AG09309 (cell line): ENCODE measurements around the gene GPT2.

Experiments
- DNase-seq: peaks from one replicate; pipeline ENCODE4 v3.0.0-alpha.2; 2010; ENCODE audit warnings: low read depth
- H3K4me3 ChIP-seq: 2 replicates; pipeline ENCODE4 v1.5.1; 2011; ENCODE audit warnings: mild to moderate bottlenecking, low read depth, low read length, moderate library complexity; ENCODE audit not compliant: control insufficient read depth
- TF ChIP-seq, protein P1 (sequence below): IDR thresholded peaks from 2 replicates; pipeline ENCODE4 v1.5.1; 2011; ENCODE audit warnings: mild to moderate bottlenecking, low read depth, low read length, inconsistent platforms; ENCODE audit not compliant: insufficient read depth, control insufficient read depth; ENCODE audit errors: missing control alignments

Gene GPT2

GRCh38 chr16:46844771-46845170 lies 39.4 kb upstream of the GPT2 start:
- no peak for DNase-seq
- TF ChIP-seq, protein P1, sequence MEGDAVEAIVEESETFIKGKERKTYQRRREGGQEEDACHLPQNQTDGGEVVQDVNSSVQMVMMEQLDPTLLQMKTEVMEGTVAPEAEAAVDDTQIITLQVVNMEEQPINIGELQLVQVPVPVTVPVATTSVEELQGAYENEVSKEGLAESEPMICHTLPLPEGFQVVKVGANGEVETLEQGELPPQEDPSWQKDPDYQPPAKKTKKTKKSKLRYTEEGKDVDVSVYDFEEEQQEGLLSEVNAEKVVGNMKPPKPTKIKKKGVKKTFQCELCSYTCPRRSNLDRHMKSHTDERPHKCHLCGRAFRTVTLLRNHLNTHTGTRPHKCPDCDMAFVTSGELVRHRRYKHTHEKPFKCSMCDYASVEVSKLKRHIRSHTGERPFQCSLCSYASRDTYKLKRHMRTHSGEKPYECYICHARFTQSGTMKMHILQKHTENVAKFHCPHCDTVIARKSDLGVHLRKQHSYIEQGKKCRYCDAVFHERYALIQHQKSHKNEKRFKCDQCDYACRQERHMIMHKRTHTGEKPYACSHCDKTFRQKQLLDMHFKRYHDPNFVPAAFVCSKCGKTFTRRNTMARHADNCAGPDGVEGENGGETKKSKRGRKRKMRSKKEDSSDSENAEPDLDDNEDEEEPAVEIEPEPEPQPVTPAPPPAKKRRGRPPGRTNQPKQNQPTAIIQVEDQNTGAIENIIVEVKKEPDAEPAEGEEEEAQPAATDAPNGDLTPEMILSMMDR = no peak
- H3K4me3 ChIP-seq = no peak overlapping the region

DNA sequence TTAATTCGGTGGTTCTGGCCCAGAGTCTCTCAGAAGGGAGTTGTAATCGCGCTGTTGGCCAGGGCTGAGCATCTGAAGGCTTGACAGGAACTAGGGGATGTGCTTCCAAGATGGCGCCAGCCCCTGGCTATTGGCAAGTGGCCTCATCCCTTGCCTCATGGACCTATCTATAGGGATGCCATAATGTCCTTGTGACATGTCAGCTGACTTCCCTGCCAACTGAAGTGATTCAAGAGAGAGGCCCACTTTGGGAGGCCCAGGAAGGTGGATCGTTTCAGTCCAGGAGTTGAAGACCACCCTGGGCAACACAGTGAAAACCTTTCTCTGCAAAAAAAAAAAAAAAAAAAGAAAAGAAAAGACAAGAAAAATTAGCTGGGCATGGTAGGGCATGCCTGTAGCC lies 38.2 kb upstream of the GPT2 start:
- TF ChIP-seq, protein P1 = no peak
- no peak for DNase-seq
- H3K4me3 ChIP-seq = no peak overlapping the region

DNA sequence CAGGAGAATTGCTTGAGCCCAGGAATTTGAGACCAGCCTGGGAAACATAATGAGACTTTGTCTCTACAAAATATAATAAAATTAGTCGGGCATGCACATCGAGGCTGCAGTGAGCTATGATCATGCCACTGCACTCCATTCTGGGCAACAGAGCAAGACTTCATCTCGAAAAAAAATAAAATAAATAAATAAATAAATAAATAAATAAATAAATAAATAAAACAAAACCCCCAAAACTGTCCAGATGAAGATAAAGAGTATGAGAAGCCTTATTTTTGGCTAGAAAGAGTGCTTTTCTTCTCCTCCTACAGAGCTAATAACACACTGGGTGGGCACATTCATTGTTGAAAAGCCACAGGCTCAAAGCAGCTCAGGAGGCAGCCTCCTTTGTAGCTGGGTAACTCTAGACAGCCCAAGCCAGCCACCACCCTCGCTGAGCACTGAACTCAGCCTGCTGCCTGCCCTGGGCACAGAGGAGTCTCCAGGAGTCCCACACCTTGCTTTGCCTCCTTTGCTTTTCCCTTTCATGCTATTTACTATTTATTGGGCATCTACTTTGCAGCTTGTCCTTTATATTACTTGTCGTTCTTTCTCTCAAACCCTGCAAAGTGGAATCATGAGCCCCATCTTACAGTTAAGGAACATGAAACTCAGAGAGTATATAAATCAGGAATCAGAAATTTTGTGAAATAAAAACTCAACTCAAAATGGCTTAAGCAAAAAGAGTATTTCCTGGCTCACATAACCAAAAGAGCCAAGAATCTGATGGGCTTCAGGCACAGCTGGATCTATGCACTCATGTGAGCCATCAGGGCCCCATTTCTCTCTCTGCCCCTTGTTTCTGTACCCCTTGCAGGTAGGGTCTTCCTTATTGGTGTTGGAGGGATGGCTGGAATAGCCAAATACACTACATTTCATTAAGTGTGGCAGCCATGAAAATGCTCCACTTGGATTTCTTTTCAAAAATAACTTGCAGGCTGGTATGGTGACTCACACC lies 35.1 kb upstream of the GPT2 start:
- DNase-seq = no peak
- TF ChIP-seq, protein P1 = no peak
- H3K4me3 ChIP-seq = no peak overlapping the region

DNA sequence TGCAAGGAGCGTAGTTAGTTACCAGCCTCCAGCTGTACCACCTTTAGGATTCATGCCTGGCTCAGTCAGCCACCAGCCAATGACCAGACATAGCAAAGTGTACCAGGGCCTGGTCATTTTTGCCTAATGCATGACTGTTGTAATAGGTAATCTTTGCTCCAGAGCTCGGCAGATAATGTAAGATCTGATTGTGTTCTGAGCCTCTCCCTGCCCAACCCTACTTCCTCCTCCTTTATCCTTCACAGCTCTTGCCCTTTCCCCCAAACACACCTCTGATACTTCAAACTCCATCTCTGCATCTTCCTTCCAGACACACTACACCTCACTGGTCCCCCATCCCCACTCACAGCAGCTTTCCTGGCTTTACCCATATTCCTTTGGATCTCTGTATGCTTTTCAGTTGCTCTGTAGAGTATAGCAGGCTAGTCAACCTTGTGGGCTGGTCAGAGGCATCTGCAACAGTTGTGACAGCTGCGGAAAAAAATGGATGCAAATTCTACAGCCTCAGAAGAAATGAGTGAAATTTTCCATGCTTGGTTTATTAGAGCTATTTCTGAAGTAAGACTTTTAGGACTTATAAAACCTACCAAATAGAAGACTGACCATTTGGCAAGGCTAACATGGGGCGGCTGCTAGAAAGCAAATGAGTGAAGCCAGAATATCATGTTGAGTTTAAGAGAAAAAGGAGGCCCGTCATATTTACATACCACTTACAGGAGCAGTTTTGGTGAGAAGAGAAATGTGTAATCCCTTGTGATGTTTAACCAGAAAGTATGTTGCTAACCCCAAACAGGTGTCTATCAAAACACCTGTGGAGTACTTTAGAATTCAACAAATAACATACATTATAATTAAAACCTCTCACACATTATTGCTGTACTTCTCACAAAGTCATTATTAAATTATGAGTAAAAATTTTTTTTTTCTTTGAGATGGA lies 33.3 kb upstream of the GPT2 start:
- TF ChIP-seq, protein P1 = no peak
- DNase-seq = no peak
- H3K4me3 ChIP-seq = no peak overlapping the region

DNA sequence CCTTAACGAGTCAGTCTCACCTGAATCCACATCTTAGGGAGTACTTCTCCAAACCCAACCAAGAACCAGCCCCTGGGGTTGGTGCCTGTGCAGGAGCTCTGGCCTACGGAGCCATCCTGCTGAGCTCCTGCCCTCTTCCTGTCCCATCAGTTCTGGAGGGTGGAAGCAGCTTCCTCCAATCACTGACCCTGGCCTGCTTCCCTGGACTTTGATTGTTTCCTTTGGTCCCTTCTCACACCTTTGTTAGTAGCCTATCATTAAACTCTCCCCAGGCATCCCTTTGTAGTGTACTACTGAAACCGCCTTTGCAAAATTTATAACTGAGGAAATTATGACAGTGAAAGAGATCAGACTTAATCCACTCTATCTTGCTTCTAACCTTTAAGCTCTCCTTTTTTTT lies 32.0 kb upstream of the GPT2 start:
- no peak for DNase-seq
- H3K4me3 ChIP-seq = no peak overlapping the region
- TF ChIP-seq, protein P1 = no peak

DNA sequence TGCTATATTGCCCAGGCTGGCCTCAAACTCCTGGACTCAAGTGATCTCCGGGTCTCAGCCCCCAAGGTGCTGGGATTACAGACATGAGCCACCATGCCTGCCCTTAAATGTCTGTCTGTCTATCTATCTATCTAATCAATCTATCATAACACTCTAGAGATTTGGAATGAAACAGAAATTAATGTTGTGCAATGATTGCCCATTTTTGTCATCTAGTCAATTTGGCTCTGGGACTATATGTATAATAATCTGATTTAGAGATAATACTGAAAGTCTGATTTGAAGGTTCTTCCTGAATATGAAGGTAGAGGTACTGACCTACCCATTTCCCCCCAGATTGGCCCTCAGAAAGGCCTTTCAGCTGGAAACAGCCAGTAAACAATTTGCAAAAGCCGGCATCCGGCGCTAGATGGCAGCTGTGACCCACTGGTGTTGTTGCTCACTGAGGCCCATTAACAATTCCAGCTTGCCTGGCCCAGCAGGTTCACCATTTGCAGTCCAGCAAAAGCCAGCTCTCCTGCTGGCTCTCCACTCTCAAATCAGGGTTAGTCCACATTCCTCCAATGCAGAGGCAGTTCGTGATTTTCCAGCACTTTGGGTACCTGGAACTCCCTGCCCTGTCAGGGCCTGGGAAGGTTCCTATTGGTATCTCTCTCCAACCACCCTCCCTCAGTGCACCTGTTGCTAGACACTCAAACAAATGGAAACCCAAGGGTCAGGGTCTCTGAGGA lies 30.3 kb upstream of the GPT2 start:
- no peak overlapping the region for H3K4me3 ChIP-seq
- DNase-seq = peak; percentile 32
- TF ChIP-seq, protein P1 = peak; percentile 92
